Endothelial cell of umbilical vein (primary cell): ENCODE measurements around the gene SLC16A8. TPM values are rescaled to one million over a fixed set of nuclear protein-coding genes. Genes with fewer than 3 reads are reported as not detected.

Experiments used
- BruUV-seq: library from RNA; stranded (reverse); fragments of 400-500 nt; replicated peaks from 2 replicates; lab custom pipeline; 2021; lab: Mats Ljungman, UMichigan
- CTCF ChIA-PET: fragments of 300-600, 350-600 bp; sonication (Branson Sonifier 250); formaldehyde crosslinking; loops from one replicate; lab custom pipeline; 2021; ENCODE audit warnings: antibody characterized with exemption, inconsistent platforms; lab: Charles Lee
- POLR2A ChIA-PET: fragments of 300-600, 350-600 bp; sonication (Branson Sonifier 250); formaldehyde crosslinking; loops from one replicate; lab custom pipeline; 2021; ENCODE audit warnings: antibody characterized with exemption, inconsistent platforms; lab: Charles Lee
- DNase-seq: peaks from one replicate; pipeline ENCODE4 v3.0.0-alpha.2; 2011; ENCODE audit warnings: low read depth, low spot score
- FAIRE-seq: peaks from 2 replicates; lab custom pipeline; 2011; peaks lifted over from hg19 to GRCh38; lab: Jason Lieb, UNC
- H2AFZ ChIP-seq: 2 replicates; pipeline ENCODE4 v1.6.0; 2012; ENCODE audit warnings: low read depth, low read length, control low read depth, inconsistent platforms
- H3K27ac ChIP-seq: 2 replicates; pipeline ENCODE4 v1.5.1; 2011; ENCODE audit warnings: low read depth, mild to moderate bottlenecking, control low read depth, low read length, moderate library complexity; ENCODE audit not compliant: insufficient read depth
- H3K27me3 ChIP-seq, 2 experiments: 2 replicates each; pipeline versions ENCODE4 v1.6.0 to v1.6.1; 2011; ENCODE audit warnings: low read length in 2 of 2, mixed read lengths in 1 of 2; ENCODE audit not compliant: control insufficient read depth in 2 of 2, insufficient read depth in 2 of 2
- H3K36me3 ChIP-seq, 2 experiments: 2 replicates in 1 of 2; 3 replicates in 1 of 2; pipeline ENCODE4 v1.5.1; 2011; ENCODE audit warnings: low read length in 2 of 2, mild to moderate bottlenecking in 1 of 2, moderate library complexity in 1 of 2; ENCODE audit not compliant: control insufficient read depth in 2 of 2, insufficient read depth in 2 of 2; ENCODE audit errors: extremely low read depth in 1 of 2
- H3K4me1 ChIP-seq: 3 replicates; pipeline ENCODE4 v1.5.1; 2011; ENCODE audit warnings: mild to moderate bottlenecking, low read length; ENCODE audit not compliant: control insufficient read depth, insufficient read depth; ENCODE audit errors: extremely low read depth
- H3K4me2 ChIP-seq: 2 replicates; pipeline ENCODE4 v1.6.1; 2011; ENCODE audit warnings: low read length, control low read depth, mixed read lengths; ENCODE audit not compliant: insufficient read depth
- H3K4me3 ChIP-seq, 3 experiments: fragments of 200-600 bp in 1 of 3; sonication (generic), shearing (Covaris generic) in 1 of 3; replicated peaks in 1 of 3; 2 replicates each; pipeline ENCODE4 v1.5.1; 2011 to 2016; ENCODE audit warnings: control low read depth in 3 of 3, low read length in 3 of 3, mild to moderate bottlenecking in 2 of 3, inconsistent platforms in 1 of 3, low read depth in 1 of 3, moderate library complexity in 1 of 3; ENCODE audit not compliant: insufficient read depth in 1 of 3
- H3K79me2 ChIP-seq: 2 replicates; pipeline ENCODE4 v1.6.0; 2012; ENCODE audit warnings: low read length, inconsistent platforms; ENCODE audit not compliant: control insufficient read depth, insufficient read depth
- H3K9ac ChIP-seq: replicated peaks from 2 replicates; pipeline ENCODE3; 2011; ENCODE audit warnings: low read length, control low read depth; ENCODE audit not compliant: insufficient read depth; ENCODE audit errors: extremely low read depth
- H3K9me1 ChIP-seq: replicated peaks from 3 replicates; pipeline ENCODE4 v1.6.0; 2011; ENCODE audit warnings: mild to moderate bottlenecking, low read length; ENCODE audit not compliant: control insufficient read depth, insufficient read depth; ENCODE audit errors: extremely low read depth
- H3K9me3 ChIP-seq: replicated peaks from 2 replicates; pipeline ENCODE4 v1.5.1; 2012; ENCODE audit warnings: low read length, inconsistent platforms; ENCODE audit not compliant: control insufficient read depth, insufficient read depth
- H4K20me1 ChIP-seq: replicated peaks from 2 replicates; pipeline ENCODE3; 2011; ENCODE audit warnings: mild to moderate bottlenecking, low read length; ENCODE audit not compliant: control insufficient read depth, insufficient read depth; ENCODE audit errors: extremely low read depth
- FOS ChIP-seq: IDR thresholded peaks from 2 replicates; pipeline ENCODE4 v1.6.1; 2011; ENCODE audit warnings: mild to moderate bottlenecking, low read length, moderate library complexity, borderline replicate concordance; ENCODE audit not compliant: insufficient read depth
- GATA2 ChIP-seq: IDR thresholded peaks from 2 replicates; pipeline ENCODE4 v1.7.0; 2011; ENCODE audit warnings: low read depth, mild to moderate bottlenecking, moderate library complexity, mixed read lengths, low read length; ENCODE audit not compliant: insufficient read length, insufficient read depth
- JUN ChIP-seq: IDR thresholded peaks from 2 replicates; pipeline ENCODE4 v1.6.1; 2011; ENCODE audit warnings: borderline replicate concordance, low read depth; ENCODE audit not compliant: insufficient read length, insufficient read depth
- MYC ChIP-seq: IDR thresholded peaks from one replicate; pipeline ENCODE4 v1.6.1; 2011; ENCODE audit warnings: mild to moderate bottlenecking, low read depth, low read length
- POLR2AphosphoS5 ChIP-seq: IDR thresholded peaks from 2 replicates; pipeline ENCODE4 v1.6.1; 2012; ENCODE audit warnings: low read depth, mild to moderate bottlenecking, control low read depth, low read length, moderate library complexity; ENCODE audit not compliant: insufficient read depth
- dilution Hi-C: fragments of 300-500 bp; cut with MboI; formaldehyde crosslinking; loops from one replicate; pipeline ENCODE4 v1.15.0; 2019; ENCODE audit warnings: low sequenced_read_pairs; ENCODE audit not compliant: extremely low pct_ligation_motif_present
- intact Hi-C: fragments of 100-400 bp; cut with micrococcal nuclease; formaldehyde crosslinking; loops from one replicate; pipeline ENCODE4 v1.10.0; 2022
- polyA plus RNA-seq, 4 experiments: library from polyadenylated mRNA; depleted of rRNA in 3 of 4; stranded (reverse) in 3 of 4; unstranded in 1 of 4; fragments of >200 nt; gene quantifications; 2 replicates each; pipeline versions ENCODE4 v1.2.1 to v1.2.3, GENCODE V29; 2011 to 2012; ENCODE audit warnings: missing spikeins in 1 of 4
- total RNA-seq: library from RNA; stranded (reverse); gene quantifications from 2 replicates; pipeline ENCODE4 v1.2.3, GENCODE V29; 2021
- TF ChIP-seq, protein P1 (sequence below): IDR thresholded peaks from 2 replicates; pipeline ENCODE4 v1.6.1; 2011; ENCODE audit not compliant: insufficient read depth, insufficient read length

The SLC16A8 gene
- total and polyA plus RNA-seq, 2 donors (not counting 3 experiments of a cell fraction or from before 2014, with no cell fraction given), result 0.14 TPM; not detected in 1

DNA sequence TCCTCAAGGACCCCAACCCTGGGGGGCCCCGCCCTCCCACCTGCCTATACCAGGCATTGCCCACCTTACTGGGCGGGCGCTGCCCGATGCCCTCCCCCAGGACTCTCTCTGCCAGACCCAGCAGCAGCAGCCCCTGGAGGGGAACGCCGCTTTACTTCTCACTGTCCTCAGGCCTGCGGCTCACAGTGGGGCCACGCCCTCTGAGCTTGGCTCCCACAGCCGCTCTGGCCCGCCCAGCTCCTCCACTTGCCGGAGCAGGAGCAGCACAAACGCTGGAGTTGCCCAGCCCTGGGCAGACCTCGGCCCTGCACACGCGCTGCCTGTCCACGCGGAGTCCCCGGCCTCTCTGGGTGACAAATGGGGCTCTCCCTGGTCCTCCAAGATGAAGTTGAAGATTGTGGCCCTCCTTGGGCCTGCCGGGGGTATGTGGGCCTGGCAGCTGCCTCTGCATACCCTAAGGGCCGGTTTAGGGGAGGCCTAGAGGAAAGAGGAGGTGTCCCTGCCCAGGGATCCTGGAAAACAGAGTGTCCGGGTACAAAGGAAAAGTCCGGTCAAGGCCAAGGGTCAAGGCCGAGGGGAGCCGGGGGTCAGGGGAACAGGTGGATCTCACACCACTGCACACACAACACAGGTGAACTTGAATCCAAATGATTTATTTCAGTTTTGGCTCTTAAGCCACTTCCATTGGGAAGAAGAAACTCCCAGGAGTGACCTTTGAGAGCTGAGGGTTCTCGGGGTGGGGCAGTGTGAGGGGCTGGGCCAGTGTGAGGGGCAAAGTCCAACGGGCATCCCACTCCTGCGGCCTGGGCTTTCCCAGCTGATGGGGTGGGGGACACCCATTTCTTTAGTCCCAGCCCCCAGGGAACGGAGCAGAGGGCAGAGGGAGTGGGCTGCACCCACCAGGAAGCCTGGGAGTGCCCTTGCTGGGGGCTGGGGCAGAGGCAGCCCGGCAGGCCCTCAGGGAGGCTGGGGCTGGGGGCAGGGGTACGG lies 27.2 kb upstream of the SLC16A8 start:
- dilution Hi-C loops, result no loop called here
- intact Hi-C loops, result no loop called here
- H2AFZ ChIP-seq, result no peak overlapping the region
- H3K27ac ChIP-seq, result no peak overlapping the region
- CTCF ChIA-PET, result interaction anchor here (0.7 to 0.8 kb wide), 2 partner anchors 11 to 13 kb away, joined by 3 read pairs; no protein-coding TSS in a partner anchor
- no peaks in the 10 kb centered on the region for H4K20me1 ChIP-seq
- no peaks in the 10 kb centered on the region for H3K9me3 ChIP-seq
- H3K9ac ChIP-seq, result no peak overlapping the region
- no peaks in the 10 kb centered on the region for H3K79me2 ChIP-seq
- BruUV-seq, result no TSS peak
- no peaks in the 10 kb centered on the region for H3K36me3 ChIP-seq
- POLR2A ChIA-PET, result no interaction called here
- H3K4me3 ChIP-seq, result no peak overlapping the region
- H3K4me2 ChIP-seq, result no peak overlapping the region
- no peaks in the 10 kb centered on the region for H3K9me1 ChIP-seq
- no peak for FAIRE-seq
- no peak for DNase-seq
- no peaks in the 10 kb centered on the region for H3K4me1 ChIP-seq
- H3K27me3 ChIP-seq, result no peaks in the 10 kb centered on the region
- TF ChIP-seq FOS (no peak), MYC (no peak), POLR2AphosphoS5 (no peak), GATA2 (no peak), JUN (no peak)
- TF ChIP-seq, protein P1, sequence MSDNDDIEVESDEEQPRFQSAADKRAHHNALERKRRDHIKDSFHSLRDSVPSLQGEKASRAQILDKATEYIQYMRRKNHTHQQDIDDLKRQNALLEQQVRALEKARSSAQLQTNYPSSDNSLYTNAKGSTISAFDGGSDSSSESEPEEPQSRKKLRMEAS, result no peak
